ENCODE data around the gene TTLL8. TPM values are rescaled to one million over a fixed set of nuclear protein-coding genes. Genes with fewer than 3 reads are reported as not detected.

Gene TTLL8
- total and polyA plus RNA-seq, 2 of the 8 experiments (the other 6 are each of a cell fraction or from before 2014, with no cell fraction given): not detected

DNA sequence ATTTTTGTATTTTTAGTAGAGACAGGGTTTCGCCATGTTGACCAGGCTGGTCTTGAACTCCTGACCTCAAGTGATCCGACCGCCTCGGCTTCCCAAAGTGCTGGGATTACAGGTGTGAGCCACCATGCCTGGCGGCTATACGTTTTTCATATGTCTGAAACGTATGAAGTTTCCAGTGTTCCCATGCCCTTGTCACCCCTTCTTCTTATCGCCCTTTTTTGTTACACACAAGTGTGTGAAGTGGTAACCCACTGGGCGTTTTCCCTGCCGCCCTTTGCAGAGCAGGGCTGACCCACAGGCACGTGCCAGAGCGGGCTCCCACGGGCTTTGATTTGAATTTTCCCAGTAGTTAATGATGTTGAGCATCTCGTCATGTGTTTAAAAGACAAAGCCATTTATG, 80.5 kb downstream of the TTLL8 start:
- Histone ChIP-seq H3K9me3 (ENCODE audit: insufficient read depth in 2 of 2, low read depth in 1 of 2, low read length in 1 of 2) (no peaks in the 10 kb centered on the region), H3K4me3 (ENCODE audit: extremely low read depth in 1 of 4, insufficient read depth in 2 of 4, low read depth in 3 of 4, low read length in 4 of 4) (no peak overlapping the region), H3K79me1 (ENCODE audit: low read depth, low read length) (peaks cover 6% of the 10 kb centered on the region), H3K18ac (ENCODE audit: extremely low read depth, low read length) (no peak overlapping the region), H4K5ac (ENCODE audit: insufficient read length, low read depth, low read length) (no peak overlapping the region), H4K8ac (ENCODE audit: extremely low read depth, insufficient read depth, low read length) (no peak overlapping the region), H3K23ac (ENCODE audit: insufficient read length) (no peak overlapping the region), H3K14ac (ENCODE audit: insufficient read length) (no peak overlapping the region), H3K23me2 (ENCODE audit: low read depth, low read length) (peaks cover 17% of the 10 kb centered on the region), H3K36me3 (ENCODE audit: control insufficient read depth in 2 of 4, insufficient read depth in 4 of 4, low read length in 3 of 4) (no peaks in the 10 kb centered on the region; a peak in 1 of 8 replicates), H4K91ac (replicated peaks; ENCODE audit: insufficient read length, low read length) (no peak overlapping the region), H3K9ac (replicated peaks in 1 of 4; ENCODE audit: extremely low read depth in 1 of 4, low read depth in 3 of 4, low read length in 3 of 4) (no peak overlapping the region), H4K20me1 (replicated peaks in 1 of 2; ENCODE audit: control insufficient read depth in 1 of 2, insufficient read depth in 2 of 2, low read length in 2 of 2) (peaks cover 0 to 15% of the 10 kb centered on the region in 2 experiments), H3K4ac (replicated peaks; ENCODE audit: insufficient read length, low read depth, low read length) (no peak overlapping the region), H3K4me2 (ENCODE audit: insufficient read depth in 1 of 2, low read depth in 2 of 2, low read length in 2 of 2) (no peak overlapping the region), H2AFZ (ENCODE audit: low read length) (no peak overlapping the region), H2BK15ac (ENCODE audit: low read length) (no peak overlapping the region), H2BK12ac (ENCODE audit: low read depth, low read length) (no peak overlapping the region), H3K27ac (ENCODE audit: low read depth, low read length) (no peak overlapping the region), H2BK20ac (ENCODE audit: low read length) (no peak overlapping the region), H3K79me2 (ENCODE audit: control insufficient read depth in 1 of 2, insufficient read depth in 2 of 2, low read length in 2 of 2) (no peaks in the 10 kb centered on the region), H2BK5ac (ENCODE audit: low read depth, low read length) (no peak overlapping the region), H3K56ac (replicated peaks; ENCODE audit: insufficient read length, low read depth, low read length) (no peak overlapping the region), H2BK120ac (replicated peaks; ENCODE audit: low read depth, low read length) (no peak overlapping the region), H3K4me1 (replicated peaks in 1 of 4; ENCODE audit: control insufficient read depth in 3 of 4, insufficient read depth in 4 of 4, low read length in 3 of 4) (no peaks in the 10 kb centered on the region), H3K27me3 (replicated peaks in 1 of 4; ENCODE audit: control insufficient read depth in 3 of 4, extremely low read depth in 1 of 4, insufficient read depth in 3 of 4, low read length in 3 of 4) (peaks cover 0 to 9% (median 5%) of the 10 kb centered on the region in 4 experiments; a peak in 4 of 7 replicates), H2AK5ac (ENCODE audit: low read depth, low read length) (no peak overlapping the region)
- CTCF ChIA-PET (ENCODE audit: partially characterized antibody): interaction anchor here (0.6 to 1.8 kb wide), 4 partner anchors 10 to 245 kb away, joined by 3 to 13 read pairs (median 4); no protein-coding TSS in a partner anchor
- POLR2A ChIA-PET (ENCODE audit: partially characterized antibody): interaction anchor here (0.9 to 1.0 kb wide), 2 partner anchors 9 to 10 kb away, joined by 3 to 4 read pairs; no protein-coding TSS in a partner anchor
- TF ChIP-seq EP300 (IDR thresholded peaks at IDR 0.05; ENCODE audit: borderline replicate concordance in 1 of 2, low read depth in 2 of 2, low read length in 2 of 2) (no peak), CEBPB (IDR thresholded peaks at IDR 0.05; ENCODE audit: low read depth, low read length) (no peak)
- FAIRE-seq (no peak), DNase-seq (ENCODE audit: low read depth in 1 of 2, low spot score in 2 of 2) (no peak)
- WGBS, 2 experiments (ENCODE audit: extremely low coverage in 1 of 2, insufficient coverage in 1 of 2, insufficient read length in 1 of 2, insufficient replicate concordance in 2 of 2, low coverage in 1 of 2, low lambda C conversion rate in 2 of 2, missing lambda C conversion rate in 1 of 2): 88% methylated on average over 14 of the region's 14 CpGs; no CpG with 5 or more reads in 1 of the 2 experiments

Measured in H1 (cell line).